Activated gamma-delta T cell treated with Interleukin-2 at 50 U/mL for 16 hours (primary cell): ENCODE measurements around the gene STOX1.
"Not testable (repeated sequence)": the region's sequence is repeated elsewhere in the genome, so short reads cannot be mapped to it uniquely, and the experiment has no call there.

Experiments used
- DNase-seq: peaks from one replicate; pipeline ENCODE4 v3.0.0-alpha.2; 2020

The STOX1 gene

DNA sequence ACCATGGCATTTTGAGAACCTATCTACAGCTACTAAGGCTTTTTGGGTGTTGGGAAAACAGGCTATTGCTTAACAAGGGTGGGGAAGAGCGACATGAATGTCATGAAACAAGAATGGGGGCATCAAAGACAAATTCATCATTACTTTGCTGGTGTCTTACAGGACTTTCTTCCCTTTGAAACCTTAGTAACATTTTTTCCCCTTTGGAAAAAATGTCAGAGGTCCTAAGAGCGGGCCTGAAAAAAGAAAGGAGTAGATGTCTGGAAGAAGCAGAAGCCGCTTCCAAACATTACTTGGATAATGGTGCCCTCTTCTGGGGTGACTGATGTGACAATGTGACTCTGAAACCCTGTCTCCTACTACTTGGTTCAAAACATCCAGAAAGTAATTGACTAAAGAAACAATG, 70.0 kb downstream of the STOX1 start:
- DNase-seq, result peak; percentile 17

GRCh38 chr10:68899186-68899745, 71.9 kb downstream of the STOX1 start:
- DNase-seq, result no peak

- DNase-seq, result no peak
Measured at GRCh38 chr10:68900427-68901104, 73.2 kb downstream of the STOX1 start.

- peak; percentile 94 for DNase-seq
Measured at GRCh38 chr10:68901105-68901927, 74.0 kb downstream of the STOX1 start, which contains the start of gene DDX50. DDX50 (plus strand) TSS chr10:68901315; CDS start chr10:68901385, 70 bp downstream.

DNA sequence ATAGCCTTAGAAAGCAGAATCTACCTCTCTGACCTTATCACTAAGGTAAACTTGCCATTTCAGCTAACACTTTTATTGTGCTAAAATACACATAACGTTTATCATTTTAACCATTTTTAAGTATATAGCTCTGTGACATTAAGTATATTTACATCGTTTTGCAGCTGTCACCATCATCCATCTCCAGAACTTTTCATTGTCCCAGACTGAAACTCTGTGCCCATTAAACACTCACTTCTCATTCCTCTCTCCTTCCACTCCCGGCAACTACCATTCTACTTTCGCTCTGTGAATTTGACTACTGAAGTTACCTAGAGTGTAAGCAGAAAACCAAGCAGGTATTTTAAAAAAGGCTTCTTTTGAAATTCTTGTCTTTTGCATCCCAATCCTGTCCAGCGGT, 75.1 kb downstream of the STOX1 start:
- DNase-seq, result no peak

- no peak for DNase-seq
Measured at GRCh38 chr10:68924593-68924992, 97.3 kb downstream of the STOX1 start.

DNA sequence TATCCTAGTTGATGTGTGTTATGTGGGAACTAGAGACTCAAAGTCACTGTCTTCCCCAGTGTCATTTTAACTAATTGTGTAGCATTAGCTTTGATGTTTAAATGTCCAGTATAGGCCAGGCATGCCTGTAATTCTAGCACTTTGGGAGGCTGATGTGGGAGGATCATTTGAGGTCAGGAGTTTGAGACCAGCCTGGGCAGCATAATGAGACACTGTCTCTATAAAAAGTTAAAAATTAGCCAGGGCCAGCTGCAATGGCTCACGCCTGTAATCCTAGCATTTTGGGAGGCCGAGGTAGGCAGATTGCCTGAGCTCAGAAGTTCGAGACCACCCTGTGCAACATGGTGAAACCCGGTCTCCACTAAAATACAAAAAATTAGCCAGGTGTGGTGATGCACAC, 98.2 kb downstream of the STOX1 start:
- DNase-seq, result no peak

DNA sequence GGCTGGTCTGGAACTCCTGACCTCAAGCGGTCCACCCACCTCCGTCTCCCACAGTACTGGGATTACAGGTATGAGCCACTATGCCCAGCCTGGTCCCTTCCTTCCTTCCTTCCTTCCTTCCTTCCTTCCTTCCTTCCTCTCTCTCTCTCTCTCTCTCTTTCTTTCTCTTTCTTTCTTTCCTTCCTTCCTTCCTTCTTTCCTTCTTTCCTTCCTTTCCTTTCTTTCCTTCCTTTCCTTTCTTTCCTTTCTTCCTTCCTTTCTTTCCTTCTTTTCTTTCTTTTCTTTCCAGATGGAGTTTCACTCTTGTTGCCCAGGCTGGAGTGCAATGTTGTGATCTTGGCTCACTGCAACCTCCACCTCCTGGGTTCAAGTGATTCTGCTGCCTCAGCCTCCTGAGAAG, 101.8 kb downstream of the STOX1 start:
- DNase-seq, result not testable (repeated sequence)

DNA sequence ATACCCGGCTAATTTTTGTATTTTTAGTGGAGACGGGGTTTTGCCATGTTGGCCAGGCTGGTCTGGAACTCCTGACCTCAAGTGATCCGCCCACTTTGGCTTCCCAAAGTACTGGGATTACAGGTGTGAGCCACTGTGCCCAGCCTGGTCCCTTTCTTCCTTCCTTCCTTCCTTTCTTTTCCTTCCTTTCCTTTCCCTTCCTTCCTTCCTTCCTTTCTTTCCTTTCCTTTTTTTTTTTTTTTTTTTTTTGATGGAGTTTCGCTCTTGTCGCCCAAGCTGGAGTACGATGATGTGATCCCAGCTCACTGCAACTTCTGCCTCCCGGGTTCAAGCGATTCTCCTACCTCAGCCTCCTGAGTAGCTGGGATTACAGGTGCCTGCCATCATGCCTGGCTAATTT, 102.6 kb downstream of the STOX1 start:
- DNase-seq, result not testable (repeated sequence)

- not testable (repeated sequence) for DNase-seq
Measured at GRCh38 chr10:68932860-68933259, 105.5 kb downstream of the STOX1 start.

DNA sequence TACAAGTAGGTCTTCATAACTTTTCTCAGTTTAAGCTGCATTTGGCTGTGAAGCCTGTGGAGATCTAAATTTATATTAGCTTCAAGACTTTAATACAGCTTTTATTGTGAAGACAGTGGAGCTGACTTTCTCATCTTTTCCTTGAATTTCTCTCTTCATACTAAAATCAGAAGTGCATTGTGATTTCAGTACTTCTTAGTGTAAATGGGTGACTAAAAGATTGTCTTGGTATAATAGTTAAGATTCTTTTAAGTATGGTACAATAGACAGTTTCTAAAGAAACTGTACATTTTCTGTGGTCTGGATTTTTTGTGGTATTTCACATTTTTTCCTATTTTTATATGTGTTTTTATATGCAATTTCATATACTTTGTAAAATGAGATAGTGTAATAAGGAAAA, 107.7 kb downstream of the STOX1 start:
- no peak for DNase-seq

- DNase-seq, result no peak
Measured at GRCh38 chr10:68938117-68938516, 110.8 kb downstream of the STOX1 start.

- DNase-seq, result no peak
Measured at GRCh38 chr10:68938884-68939283, 111.6 kb downstream of the STOX1 start.

- not testable (repeated sequence) for DNase-seq
Measured at GRCh38 chr10:68940917-68941316, 113.6 kb downstream of the STOX1 start.
